Hematopoietic multipotent progenitor cell treated with erythropoietin and hydrocortisone succinate and interleukin-3 and kit ligand, for 15 days (in vitro differentiated cells): ENCODE data around the gene ADM2.
"Not testable (repeated sequence)": the region's sequence is repeated elsewhere in the genome, so short reads cannot be mapped to it uniquely, and the experiment has no call there.

Experiments used
- DNase-seq: peaks from one replicate; pipeline ENCODE4 v3.0.0-alpha.2; 2015; ENCODE audit warnings: low spot score

The ADM2 gene, protein sequence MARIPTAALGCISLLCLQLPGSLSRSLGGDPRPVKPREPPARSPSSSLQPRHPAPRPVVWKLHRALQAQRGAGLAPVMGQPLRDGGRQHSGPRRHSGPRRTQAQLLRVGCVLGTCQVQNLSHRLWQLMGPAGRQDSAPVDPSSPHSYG

DNA sequence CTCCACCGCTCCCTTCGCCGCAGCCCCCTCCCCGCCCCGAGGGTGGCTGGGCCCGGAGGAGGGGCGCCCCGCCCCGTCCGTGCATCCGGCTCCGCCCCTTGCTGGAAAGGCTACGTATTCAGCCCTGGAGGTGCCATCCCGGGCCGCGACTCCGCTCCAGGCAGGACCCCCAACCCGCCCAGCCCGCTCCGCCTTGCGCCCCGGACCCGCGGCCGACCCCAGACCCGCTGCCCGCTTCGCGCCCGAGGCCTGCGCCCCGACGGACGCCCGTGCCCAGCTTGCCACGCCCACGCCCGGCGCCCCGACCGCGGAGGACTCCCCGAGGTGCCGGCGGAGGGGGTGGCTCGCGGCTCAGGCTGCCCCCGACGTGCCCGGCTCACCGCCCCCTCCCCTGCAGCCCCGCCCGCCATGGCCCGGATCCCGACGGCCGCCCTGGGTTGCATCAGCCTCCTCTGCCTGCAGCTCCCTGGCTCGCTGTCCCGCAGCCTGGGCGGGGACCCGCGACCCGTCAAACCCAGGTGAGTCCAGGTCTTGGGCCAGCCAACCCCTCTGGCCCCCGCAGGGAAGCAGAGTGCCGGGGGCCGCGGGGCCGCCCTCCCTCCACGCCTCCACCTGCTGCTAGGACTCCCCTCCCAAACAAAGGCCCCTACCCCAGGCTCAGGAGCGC lies at the start of gene ADM2:
Gene ADM2, plus strand, starts transcription at position 104 of the 667 bp plus-strand sequence. Its CDS starts 305 bp downstream, at position 409.
- no peak for DNase-seq

DNA sequence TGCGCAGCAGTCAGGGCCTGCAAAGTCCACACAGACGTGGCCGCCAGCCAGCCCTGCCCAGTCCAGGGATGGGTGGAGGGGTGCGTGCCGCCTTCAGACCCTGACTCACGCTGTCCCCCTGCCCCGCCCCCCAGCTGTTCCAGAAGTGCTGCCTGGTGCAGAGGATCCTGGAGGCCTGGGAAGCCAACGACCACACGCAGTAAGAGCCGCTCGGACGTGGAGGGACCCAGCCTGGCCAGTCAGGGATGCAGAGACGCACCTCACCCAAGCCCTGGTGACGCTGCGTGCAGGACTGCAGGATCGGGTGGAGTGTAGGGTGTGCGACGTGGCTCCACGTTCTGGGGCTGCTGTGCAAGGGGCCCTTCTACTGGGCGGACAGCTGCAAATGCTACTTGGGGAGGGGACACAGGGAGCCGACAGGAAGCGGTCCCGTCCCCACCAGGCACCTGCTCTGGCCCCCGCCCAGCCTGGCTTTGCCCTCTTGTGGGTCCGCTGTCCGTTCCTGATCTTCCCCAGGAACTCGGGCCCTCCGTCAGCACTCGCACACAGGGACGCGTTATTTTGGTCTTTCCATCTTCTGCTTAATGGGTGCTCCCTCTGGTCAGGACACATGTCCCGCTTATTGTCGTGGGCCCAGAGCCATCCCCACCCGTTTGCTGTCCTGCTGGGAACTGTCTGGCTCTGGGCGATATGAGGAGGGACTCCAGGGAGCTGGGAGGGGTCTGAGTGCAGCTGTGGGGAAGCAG lies 49.0 kb upstream of the ADM2 start:
- no peak for DNase-seq

DNA sequence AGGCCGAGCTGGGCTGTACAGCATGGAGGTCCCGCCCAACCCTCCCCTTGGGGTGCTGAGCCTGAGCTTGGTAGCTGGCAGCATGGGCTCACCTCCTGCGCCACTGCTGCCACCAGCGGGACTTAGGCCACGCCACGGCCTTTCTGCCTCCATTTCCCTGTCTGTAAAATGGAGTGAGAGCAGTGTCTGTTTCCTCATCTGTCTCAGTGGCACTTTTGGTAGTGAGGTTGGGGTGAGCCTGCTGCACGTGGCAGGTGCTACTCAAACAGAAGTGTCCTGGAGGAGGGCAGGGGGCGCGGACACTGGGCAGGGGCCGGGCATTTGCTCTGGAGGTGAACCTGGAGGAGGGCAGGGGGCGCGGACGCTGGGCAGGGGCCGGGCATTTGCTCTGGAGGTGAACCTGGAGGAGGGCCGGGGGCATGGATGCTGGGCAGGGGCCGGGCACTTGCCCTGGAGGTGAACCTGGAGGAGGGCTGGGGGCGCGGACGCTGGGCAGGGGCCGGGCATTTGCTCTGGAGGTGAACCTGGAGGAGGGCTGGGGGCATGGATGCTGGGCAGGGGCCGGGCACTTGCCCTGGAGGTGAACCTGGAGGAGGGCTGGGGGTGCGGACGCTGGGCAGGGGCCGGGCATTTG lies 48.3 kb upstream of the ADM2 start:
- DNase-seq, result not testable (repeated sequence)

DNA sequence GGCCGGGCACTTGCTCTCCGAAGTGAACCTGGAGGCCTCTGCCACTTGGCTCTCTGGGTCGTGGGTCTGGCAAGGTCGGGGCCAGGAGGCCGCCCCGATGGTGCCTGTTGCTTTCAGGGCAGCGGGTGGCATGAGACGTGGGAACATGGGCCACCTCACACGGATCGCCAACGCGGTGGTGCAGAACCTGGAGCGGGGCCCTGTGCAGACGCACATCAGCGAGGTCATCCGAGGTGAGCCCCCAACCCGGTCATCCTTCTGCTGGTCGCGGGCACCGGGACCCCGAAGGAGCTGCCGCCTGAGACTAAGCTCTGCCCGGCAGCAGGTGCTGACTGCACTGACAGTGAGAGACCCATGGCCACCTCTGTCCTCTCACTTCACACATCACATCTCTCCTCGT lies 46.5 kb upstream of the ADM2 start:
- DNase-seq, result no peak

DNA sequence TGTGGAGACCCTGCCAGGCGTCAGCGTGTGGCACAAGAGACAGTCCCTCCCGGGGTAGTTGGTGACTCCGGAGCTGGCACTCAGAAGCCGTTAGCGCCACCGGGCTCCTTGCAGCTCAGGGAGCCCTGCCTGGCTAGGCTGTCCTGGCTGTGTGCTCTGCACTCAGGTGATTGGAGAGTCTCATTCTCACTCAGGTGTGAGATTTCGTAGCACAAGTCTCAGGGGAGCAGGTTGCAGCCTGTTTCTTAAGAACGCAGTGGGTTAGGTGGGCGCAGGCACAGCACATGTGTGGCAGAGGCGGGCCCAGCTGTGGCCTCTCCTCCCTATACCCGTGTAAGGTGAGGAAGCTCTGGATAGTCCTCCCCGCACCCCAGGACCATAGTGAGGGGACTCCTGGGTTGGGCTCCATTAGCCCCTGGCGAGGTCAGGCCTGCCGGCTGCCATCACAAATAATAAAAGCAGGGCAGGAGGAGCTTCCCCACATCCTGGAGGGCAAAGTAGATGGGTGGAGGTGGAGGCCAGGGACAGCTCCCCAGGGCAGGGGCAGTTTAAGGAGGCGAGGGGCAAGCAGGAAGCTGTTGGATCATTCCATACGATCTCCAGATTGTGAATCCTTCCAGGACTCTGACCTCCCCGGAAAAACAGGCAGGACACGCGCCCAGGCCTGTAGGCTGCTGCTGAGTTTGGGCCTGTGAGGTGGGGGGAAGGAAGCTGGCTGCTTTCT lies 45.9 kb upstream of the ADM2 start:
- no peak for DNase-seq

DNA sequence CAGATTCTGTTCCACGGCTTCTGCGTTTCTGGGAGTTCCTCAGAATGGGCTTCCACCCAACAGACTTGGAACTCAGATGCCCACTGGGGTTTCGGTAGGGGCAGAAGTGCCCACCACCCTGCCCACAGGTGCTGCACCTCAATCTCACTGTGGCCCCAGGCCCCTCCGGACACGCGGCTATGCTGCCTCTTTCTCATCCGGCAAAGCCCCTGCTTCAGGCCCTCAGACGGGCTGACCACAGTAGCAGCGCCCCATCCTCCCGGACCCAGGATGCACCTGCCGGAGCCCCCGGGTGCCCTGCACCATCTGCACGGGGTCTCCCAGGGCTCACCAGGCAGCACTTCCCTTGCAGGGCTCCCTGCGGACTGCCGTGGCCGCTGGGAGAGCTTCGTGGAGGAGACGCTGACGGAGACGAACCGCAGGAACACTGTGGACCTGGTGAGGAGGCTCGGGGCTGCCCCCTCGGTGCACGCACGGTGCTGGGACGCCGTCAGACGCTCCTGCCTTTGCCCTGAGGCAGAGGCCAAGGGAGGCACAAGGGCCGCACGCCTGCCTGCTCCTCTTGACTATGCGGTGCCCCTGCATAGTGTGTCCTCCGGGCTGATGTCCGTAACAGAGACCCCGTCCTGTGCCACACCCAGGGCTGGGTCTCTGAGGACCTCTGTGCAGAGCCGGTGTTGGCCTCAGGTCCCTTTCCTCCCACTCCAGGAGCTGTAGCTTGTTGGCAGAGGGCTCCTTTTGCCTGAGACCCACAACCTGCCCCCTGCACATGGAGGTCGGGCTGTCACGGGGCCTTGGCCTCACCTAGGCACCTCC lies 45.1 kb upstream of the ADM2 start:
- no peak for DNase-seq

DNA sequence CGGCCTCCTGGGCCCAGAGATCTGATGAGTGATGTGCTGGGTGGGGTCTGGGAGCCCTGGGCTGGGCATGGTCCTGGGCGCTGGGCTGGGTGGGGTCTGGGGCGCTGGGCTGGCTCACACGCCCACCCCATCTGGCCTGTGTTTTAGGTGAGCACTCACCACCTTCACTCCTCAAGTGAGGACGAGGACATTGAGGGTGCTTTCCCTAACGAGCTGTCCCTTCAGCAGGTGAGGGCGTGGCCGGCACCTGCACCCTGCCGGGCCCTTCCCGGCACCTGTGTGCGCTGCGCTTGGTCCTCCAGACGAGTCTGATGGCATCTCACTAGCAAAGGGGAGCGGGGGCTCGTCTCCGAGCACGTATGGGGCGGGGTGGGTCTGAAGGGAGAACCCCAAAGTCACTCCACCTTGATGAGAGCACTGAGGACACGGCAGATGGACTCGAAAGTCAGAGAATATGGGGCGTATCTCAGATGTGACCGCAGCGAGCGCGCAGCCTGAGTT lies 44.5 kb upstream of the ADM2 start:
- DNase-seq, result no peak

DNA sequence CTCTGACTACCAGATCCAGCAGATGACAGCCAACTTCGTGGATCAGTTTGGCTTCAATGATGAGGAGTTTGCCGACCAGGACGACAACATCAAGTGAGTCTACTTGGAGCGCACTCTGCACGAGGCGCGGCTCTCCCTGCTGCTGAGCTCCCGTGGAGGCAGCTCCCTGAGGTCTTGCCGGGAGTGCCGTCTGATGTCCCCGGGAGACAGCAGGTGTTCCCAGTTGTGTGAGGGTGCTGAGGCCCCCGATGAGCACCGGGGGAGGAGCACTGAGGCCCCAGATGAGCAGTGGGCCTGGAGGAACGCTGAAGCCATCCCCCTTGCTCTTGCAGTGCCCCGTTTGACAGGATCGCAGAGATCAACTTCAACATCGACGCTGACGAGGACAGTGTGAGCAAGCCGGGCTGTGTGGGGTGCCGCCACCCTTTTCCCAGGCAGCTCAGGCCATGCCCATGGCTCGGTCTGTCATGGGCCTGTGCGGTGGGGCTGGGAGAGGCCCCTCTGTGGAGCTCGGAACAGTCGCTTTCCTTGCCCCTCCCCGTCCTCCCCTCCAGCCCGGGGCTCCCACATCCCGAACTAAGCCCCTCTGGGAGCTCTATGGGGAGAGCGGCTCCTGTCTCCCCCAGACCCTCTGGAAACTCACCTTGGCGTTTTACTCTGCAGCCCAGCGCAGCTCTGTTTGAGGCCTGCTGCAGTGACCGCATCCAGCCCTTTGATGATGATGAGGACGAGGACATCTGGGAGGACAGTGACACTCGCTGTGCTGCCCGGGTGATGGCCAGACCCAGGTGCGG lies 43.6 kb upstream of the ADM2 start:
- DNase-seq, result no peak

DNA sequence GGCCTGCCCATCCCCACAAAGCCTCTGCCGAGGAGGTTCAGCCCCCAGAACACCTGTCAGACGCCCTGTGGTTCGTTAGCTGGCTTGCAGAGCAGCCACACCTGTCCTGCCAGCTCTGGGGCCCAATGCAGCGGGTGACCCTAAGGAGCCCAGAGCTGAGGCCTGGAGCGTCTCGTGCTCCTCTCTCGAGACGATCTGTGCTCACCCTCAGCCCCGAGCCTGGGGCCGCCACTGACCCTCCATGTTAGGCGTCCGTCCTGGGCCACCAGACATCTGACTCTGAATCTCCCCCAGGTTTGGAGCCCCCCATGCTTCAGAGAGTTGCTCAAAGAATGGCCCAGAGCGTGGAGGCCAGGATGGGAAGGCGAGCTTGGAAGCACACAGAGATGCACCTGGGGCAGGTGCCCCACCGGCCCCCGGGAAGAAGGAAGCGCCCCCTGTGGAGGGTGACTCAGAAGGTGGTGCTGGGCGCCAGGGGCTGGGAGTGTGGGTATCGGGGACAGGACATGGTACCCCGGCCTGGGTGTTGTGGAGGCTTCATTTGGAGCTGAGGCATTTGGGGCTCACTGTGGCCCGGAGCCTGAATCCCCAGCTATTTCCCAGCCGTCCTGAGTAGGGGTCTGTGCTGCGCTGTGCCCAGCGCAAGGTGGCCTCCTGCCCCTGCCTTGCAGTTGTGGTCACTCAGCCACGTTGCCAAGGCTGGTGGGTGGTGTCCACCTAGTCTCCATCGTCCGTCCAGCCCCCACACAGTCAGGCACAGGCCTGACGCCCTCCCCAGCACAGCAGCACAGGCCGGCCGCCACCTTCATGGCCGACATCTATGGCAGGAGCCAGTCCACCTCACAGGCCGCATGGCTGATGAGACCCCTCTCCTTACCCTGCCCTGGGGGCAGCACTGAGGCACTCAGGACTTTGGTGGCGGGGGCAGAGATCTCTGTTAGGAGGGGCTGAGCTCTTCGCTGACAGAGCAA lies 42.8 kb upstream of the ADM2 start:
- no peak for DNase-seq

DNA sequence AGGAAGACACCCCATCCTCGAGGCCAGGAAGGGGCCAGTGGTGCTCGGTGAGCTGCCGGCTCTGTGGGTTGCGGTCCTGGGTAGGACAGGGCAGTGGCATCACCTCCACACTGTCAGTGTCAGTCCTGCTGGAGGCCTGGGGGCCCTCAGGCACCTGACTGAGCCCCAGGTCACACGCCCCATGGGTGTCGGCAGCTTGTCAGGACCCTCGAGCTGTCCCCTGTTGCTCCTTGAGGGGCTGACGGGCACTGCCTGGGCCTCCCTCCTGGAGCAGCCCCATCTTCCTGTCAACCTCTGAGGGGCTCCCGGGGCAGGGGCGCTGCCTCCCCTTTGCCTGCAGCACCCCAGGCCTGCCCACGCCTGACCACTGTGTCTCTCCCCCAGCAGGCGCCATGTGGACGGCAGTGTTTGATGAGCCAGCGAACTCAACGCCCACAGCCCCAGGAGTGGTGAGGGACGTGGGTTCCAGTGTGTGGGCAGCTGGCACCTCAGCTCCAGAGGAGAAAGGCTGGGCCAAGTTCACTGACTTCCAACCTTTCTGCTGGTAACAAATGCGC lies 42.0 kb upstream of the ADM2 start:
- no peak for DNase-seq

DNA sequence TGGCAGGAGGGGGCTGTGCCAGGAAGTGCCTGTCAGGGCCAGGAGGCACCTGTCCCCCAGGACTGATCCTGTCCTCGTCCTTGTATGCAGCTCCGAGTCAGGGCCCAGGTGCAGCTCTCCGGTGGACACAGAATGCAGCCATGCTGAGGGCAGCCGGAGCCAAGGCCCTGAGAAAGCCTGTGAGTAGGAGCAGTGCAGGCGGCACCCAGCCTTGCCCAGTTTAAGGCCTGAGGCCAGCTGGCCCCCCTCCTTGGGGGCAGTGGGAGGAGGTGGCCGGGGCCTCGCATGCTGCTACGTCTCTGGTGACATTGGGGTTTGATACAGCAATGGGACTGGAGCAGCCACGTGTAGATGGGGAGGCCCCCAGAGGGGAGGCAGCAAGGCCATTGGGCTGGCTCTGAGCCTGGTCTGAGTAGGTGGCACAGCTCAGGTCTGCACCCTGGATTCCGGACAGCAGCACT lies 41.4 kb upstream of the ADM2 start:
- no peak for DNase-seq

DNA sequence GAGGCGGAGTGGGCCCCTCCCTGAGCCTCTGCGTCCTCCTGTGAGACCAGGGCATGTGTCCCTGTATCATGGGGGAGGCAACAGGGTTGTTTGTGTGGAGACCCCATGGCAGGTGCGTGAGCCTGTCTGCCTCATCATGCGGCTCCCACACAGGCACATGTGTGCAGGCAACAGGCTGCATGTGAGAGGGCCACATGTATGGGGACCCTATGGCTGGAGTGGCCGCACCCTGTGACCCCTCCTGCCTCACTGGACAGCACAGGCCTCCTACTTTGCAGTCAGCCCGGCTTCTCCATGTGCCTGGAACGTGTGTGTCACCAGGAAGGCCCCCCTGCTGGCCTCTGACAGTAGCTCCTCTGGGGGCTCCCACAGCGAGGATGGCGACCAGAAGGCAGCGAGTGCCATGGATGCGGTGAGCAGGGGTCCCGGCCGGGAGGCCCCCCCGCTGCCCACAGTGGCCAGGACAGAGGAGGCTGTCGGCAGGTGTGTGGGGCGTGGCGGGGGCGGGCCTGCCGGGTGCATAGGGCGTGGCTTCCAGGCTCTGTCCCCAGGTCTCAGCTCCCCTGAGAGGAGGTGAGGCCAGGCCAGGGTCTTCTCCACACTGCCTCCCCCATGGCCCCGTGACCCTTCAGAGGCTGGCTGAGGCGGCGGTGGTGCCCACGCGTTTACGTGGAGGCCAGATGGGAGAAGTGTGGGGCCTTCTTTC lies 40.6 kb upstream of the ADM2 start:
- DNase-seq, result no peak

DNA sequence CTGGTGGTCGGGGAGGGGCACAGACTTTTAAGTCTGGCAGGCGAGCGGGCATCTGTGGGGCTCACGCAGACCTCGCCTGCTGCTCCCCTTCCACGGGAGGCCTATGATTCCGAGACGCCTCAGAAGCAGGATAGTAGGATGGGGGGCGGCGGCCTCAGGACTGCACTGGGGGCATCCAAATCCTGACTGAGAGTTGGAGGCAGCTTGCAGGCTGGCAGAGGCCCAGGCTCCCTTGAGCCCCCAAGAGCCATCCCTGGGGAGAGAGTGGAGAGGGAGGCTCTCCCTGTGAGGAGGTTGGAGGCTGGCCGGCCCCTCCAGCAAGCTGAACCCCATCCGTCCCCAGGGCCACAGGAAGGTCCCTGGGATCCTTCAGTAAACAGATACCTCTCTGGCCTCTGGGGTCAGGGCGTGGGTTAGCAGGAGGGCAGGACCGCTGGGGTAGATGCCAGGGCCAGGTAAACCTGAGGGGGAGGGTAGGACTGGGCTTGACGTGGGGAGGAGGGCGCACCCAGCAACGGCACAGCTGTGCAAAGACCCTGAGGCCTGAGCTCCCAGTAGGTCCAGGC lies 39.8 kb upstream of the ADM2 start:
- no peak for DNase-seq

DNA sequence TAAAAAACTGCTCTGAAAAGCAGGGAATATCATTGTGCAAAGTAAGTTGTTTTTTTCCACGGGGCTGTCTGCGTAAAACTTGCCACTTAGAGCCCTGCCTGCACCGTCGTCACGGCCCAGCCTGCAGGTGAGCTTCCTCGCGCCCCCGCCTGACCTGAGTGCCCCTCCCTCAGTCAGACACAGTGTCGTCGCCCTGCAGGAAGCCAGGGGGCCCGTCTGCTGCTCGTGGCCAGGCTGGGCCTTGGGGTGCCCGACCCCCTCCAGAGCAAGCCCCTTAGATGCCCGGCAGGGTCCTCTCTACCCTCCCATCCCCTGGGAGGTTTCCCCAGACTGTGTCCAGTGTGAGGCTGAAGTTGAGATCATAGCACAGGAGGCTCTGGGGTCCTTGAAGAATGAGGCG lies 38.1 kb upstream of the ADM2 start:
- no peak for DNase-seq

DNA sequence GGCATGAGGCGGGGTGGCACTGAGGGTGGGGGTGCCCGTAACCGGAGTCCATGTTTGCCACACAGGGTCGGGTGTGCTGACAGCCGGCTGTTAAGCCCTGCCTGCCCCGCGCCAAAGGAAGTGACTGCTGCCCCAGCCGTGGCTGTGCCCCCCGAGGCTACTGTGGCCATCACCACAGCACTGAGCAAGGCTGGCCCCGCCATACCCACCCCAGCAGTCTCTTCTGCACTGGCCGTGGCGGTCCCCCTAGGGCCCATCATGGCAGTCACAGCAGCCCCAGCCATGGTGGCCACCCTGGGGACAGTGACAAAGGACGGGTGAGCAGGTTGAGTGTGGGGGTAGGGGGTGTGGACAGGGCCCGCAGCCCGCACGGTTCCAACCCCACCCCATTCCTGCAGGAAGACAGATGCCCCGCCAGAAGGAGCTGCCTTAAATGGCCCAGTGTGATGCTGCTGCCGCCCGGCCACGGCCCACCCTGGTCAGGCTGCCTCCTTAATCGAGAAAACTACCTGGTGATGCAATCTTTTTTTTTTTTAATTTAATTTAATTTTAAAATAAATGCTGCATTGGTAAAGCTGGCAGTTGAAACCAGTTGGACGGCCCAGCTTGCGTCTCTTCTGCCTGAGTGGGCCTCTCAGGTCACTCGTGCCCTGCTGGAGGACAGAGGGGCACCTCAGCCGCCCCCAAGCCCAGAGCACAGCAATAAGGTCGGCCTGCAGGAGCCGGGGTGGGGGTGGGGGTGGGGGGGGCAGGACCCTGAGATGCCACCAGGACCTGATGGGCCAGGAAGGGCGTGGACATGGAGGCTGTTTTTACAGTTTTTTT lies 37.3 kb upstream of the ADM2 start:
- DNase-seq, result no peak

DNA sequence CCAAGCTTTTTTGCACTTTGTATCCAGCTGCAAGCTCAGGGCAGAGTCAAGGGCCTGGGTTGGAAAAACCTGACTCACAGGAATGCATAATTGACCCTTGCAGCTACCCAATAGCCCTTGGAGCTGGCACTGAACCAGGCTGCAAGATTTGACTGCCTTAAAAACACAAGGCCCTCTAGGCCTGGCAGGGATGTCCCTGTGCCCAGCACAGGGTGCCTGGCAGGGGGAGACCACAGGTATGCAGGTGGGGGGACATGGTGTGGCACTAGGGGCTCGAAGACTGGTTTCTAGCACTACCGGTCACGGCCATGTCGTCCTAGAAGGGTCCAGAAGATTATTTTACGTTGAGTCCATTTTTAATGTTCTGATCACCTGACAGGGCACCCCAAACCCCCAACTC lies 36.7 kb upstream of the ADM2 start:
- no peak for DNase-seq
